ENCODE measurements around the gene WNT9A.

The WNT9A gene

DNA sequence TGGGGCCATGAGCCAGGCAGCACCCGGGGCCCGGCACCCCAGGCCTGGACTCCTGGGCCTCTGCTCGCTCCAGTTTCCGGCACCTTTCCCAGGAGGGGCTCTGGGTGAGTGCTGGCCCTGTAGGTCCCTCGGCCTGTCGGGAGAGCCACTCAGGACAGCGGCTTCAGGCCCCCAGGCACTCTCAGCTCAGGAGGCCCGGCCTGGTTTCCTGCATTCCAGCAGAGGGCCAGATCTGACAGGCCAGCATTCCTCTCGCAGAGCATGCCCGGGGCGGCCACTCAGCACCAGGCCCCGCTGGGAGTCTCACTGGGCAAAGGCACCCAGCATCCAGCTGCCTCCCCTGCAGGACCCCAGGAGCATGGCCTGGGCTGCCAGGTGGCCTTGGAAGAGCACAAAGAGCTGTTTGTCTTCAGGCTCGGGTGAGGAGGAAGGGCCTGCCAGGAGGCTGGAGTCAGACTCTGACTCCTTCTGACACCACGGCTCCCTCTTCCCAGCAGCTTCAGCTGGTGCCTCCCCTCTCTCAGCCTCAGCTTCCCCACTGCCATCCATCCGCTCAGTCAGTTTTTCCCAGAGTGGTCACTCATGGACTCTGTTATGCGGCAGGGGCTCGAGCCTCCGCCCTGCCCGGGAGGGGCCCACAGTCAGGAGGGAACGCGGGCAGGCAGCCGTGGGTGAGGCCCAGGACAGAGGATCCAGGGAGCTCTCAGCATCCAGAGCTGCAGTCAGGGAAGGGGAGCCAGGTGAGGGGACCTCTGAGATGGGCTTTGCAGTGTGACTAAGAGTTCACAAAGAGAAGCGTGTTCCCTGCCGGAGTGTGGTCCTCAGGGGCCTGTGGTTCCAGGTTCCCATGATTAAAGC is 51.7 kb downstream of the WNT9A start:
- DNase-seq, result no peak

DNA sequence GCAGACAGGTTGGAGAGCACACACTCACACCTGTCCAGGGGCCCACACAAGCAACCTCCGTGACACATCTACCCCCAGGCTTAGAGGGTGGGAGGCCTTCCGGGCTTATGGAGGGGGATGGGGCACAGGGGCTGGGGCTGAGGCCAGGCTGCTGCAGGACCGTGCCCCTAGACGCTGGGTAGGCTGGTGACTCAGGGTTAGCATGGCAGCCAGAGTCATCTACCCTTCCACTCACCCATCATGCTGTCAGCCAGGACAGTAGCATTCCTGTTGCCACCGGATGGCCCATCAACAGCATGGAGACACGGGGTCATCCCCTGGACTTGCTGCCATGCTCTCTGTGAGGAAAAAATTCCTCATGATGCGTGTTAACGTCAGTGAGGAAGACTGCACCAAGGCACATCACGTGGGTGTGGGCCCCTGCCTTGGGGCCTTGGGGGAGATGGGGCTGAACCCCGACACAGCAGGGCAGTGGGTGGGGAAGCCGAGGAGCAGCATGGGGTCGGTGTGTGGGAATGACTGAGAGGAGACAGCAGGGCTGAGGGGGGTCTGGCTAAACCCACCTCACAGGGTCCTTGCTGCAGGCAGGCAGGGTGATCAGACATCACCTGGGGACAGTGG is 52.8 kb downstream of the WNT9A start:
- DNase-seq, result no peak

GRCh38 chr1:227893949-227894721 is 53.6 kb downstream of the WNT9A start:
- no peak for DNase-seq

DNA sequence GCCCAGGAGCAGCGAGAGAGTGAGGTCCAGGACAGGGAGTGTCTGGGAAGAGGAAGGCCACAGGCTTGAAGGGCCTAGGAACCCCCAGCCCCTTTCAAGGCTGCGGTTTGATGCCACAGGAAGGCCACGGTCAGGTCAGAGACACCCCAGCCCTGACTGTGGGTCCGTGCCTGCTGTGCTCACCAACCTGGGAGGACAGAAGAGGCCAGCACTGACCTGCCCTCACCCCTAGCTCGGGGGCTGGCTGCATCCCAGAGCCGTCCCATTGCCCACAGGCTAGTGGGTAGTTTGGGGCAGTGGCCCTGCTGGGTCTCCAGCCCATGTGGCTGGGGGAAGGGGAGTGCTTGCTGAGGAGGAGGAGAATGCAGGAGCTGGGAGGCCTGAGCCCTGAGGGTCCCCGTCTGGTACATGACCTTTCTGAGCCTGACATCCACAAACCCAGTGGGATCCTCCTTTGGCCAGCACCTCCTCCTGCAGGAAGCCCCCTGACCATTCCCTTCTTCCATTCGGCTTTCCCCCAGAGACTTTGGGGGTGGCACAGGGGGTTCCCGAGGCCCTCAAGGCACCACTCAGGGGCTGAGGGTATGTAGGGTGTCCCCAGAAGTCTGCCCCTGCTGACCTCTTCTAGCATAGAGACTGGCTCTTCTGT is 54.3 kb downstream of the WNT9A start:
- no peak for DNase-seq

- no peak for DNase-seq
Observed at GRCh38 chr1:227892489-227893299, 55.0 kb downstream of the WNT9A start.

GRCh38 chr1:227891955-227892488 is 55.7 kb downstream of the WNT9A start:
- no peak for DNase-seq

DNA sequence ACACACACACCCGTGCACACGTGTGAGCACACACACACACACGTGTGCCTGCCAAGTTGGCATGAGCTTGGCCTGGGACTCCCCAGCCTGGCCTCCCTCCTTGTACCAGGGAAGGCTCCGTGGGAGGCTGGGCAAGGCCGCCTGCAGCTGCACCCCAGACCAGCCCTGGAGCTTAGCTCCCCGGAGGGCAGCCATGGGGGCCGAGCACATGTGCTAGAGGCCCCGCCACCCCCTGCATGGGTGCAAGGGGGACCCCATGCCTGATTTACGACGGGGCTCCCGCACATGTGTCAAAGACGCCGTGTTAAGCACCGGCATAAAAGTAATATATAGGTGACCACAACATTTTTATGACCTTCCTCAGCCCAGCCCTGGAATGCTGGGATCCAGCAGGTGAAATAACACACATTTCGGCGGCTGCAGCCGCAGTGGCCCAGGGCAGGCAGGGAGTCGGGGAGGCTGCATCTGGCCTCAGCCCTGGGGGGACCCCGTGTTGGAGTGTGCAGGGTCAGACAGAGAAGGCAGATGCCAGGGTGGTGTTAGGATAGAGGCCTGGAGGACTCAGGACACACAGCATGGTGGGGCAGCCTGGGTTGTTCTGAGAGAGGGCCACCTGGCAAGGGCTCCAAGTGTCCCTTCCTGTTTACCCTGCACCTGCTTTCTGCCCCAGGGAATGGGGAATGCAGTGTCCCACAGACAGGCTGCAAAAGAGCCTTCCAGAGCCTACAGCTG is 56.3 kb downstream of the WNT9A start:
- DNase-seq, result no peak

DNA sequence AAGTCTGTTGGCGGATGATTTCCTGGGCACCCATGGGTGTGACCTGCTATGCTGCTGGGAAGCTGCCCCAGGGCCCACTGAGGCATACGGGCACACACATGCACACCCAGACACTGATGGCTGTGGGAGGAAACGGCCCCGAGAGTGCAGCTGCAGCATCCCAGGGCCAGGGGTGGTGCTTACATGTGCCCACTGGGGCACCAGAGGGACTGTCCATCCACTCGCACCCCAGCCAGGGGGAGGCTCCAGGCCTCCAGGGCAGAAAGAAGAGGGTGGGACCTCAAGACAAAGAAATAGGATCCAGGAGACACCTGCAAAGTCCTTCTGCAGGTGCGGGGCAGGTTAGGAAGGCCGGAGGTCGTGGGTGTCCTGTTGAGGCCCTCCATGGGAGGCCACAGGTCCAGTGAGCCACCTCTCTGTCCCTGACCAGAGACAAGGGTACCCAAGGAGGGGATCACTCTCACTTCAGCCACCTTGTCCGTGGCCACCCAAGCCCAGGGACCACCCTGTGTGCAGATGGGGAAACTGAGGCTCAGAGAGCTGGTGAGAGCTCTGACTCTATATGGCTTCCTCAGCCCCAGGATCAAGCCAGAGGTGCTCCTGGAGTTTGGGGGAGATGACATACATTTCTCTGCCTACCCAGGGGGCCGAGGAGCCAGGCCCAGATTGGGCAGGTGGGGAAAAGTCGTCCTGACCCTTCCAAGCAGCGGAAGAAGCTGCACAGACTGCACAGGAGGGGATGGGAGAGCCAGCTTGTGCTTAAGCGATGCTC is 57.1 kb downstream of the WNT9A start:
- no peak for DNase-seq

DNA sequence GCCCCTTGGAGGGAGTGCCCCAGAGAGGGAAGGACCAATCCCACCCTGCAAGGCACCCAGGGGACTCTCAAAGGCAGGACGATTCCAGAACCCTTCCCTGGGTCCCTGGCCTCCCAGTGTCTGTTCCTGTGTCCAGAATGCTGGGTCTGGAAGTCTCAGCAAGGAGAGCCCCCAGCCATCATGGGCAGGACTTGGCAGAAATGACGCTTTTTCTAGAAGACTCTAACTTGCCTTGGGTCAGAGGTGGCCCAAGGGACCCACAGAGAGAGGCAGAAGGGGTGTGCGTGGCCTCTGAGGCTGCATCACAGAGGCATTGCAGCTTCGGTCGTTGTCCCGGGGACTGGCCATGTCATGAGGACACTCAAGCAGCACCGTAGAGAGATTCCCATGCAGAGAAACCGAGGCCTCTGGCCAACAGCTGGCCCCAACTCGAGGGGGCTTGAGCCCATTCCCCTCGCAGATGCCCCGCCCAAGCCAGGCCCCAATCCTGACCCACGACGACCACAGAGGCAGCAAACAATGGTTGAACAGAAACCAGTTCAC is 57.8 kb downstream of the WNT9A start:
- no peak for DNase-seq

DNA sequence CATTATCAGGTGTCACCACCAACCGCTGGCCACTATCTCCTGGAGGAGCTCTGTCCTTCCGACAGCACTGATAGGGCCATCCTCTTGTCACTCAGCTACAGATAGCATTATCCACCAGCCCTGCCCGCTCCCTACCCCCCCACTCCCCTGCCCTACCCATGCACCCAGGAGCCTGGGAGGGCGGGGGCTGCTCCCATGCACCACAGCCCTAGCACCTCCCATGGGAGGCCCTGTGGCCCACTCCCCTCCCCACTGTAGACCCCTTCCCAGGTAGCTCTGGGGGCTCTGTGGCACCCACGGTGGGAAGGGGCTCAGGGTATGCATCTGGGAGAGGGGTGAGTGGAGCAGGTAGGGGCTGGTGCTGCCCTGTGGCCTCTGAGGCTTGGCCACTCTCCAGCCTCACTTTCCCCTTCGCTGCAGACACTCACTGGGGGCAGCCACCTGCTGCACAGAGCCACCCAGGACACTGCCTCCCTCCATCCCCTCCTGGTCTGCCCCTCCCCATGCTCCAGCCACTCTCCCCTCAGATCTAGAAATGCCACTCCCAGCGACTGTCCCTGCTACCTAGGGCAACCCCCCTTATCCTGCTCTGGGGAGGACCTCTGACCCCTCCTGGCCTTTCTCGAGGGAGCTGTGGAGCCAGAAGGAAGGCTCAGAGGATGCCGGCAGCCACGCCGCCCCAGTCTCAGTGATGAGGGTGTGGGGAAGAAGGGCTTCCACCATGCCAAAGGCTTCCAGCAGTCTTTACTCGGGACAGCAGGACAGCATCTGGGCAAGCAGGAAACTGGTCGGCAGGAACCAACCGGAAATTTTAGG is 58.5 kb downstream of the WNT9A start:
- DNase-seq, result no peak

DNA sequence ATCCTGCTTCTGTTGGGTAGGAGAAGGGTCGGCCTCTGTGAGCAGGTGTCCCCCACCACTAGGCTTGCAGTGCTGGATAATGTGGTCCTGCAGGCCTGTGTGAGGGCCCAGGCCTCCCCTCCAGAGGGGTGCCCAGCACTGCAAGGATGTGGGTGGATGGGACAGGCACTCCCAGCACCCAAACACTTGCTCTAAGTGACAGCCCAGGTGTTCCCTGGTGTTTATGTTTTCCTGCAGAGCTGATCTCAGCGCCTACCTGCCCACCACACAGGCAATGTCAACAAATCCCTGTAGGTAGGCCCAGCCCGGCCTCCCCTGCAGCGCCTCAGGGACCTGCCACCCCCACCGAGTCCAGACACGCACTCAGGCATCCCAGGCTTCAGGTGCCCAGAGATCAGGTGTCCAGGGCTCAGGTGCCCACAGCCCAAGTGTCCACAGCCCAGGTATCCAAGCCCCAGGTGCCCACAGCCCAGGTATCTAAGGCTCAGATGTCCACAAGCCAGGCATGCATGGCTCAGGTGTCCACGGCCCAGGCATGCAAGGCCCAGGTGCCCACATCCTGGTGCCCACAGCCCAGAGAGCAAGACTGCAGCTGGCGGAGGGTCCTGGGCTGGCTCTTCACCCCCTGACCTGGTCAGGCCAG is 59.2 kb downstream of the WNT9A start:
- no peak for DNase-seq

DNA sequence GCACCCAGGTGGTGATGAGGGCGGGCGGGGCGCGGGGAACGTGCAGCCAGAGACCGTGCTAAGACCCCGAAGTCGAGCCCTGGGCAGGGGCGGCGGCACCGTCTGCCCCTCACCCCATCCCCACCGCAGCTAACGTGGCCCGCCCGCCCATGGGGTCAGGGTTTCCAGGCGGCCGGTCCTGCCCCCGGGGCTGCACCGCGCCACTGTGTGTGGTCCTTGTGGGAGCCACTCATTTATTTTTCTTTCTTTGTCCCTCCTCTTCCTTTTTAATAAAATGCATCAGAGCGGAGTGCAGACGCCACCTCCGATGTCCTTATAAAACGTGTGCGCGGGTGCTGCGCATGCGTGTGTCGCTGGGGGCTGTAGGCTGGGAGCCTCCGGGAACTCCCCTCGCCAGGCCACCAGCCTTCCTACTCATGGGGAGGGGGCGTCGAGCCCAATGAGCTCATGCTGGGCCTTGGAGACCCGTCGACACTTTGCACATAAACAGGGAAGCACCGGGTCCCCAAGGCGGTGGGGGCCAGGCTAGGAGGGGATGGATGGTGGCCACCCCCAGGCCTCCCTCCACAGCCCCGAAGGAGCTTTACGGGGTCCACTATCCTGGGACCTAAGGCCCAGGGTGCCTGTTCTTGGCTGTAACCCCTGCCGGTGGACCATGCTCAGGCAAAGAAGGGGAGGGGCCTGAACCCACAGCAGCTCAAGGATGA is 59.9 kb downstream of the WNT9A start:
- DNase-seq, result no peak

DNA sequence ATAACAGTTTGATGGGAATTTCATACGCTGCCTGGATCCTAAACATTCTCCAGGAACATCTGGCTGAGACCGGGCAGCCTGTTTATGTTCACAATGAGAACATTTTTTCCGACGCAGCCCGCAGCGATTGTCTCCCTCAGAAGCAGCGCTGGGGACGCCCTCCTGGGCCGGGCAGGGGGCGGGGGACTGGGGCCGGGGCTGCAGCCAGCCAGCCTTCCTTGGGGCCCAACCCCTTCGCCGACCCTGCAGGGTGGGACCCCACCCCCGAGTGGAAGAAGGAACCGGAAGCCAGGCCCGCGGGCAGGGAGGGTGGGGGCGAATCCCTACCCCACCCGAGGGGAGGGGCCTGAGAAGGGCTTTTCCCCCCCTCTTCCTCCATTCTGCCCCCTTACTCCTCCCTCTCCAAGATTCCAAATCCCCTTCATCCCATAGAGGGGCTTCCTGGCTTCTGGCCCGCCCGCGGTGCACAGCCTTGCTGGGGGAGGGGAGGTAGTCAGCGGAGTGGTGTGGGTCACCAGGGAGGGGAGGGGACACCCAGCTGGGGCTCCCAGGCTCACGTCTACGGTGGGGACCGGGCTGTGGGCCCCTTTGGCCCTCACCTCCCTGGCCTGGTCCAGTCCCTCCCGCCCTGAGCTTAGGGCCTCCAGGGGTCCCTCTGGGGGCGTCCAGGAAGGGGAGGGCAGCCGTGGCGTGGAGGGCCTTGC is 60.6 kb downstream of the WNT9A start:
- DNase-seq, result no peak

- no peak for DNase-seq
Observed at GRCh38 chr1:227886503-227886961, 61.2 kb downstream of the WNT9A start.

GRCh38 chr1:227885648-227886502 is 61.9 kb downstream of the WNT9A start:
- no peak for DNase-seq

DNA sequence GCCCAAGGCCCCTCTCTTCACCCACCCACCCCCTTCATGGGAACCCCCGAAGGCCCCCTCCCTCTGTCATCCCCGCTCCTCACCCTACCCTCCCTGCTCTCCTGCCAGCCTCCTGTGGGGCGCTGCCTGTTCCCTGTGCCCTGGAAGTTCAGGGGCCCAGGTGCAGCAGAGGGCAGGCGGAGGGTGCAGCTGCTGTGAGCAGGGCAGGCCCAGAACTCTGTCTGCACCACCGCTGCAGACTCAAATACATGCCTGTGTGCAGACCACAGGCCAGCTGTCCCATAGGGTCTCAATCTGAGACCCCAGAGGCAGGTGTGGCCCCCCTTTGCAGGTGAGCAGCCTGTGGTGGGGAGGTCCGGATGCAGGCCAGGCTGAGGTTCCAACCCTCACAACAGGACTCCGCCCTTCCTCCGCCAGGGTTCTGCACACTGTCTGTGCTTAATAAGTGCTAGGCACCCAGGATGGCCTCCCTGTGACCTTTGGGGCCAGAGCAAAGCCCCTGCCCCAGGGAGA is 62.5 kb downstream of the WNT9A start:
- no peak for DNase-seq

Measured in NCI-H187 treated with DMSO at 0.1 percent for 48 hours (cell line).